ENCODE measurements around the gene RBMS2. TPM values are rescaled to one million over a fixed set of nuclear protein-coding genes. Genes with fewer than 3 reads are reported as not detected.

RBMS2 gene
- total RNA-seq, 1 experiment from 2014 or later, result 40.8 TPM

DNA sequence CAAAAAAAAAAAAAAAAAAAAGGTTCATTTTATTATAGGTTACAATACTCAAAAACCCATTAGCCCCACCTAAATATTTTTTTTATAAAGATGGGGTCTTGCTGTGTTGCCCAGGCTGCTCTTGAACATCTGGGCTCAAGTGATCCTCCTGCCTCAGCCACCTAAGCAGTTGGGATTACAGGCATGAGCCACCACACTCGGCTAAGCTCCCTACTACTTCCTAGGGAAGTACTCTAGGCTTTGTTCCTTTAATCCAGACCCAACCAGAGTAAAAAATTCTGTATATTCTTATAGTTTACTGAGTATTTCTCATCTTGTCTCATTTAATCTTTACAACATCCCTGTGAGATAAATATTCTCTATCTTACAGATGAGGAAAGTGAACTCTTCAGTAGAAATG lies 50.7 kb downstream of the RBMS2 start (continued):
- TF ChIP-seq, protein P1, sequence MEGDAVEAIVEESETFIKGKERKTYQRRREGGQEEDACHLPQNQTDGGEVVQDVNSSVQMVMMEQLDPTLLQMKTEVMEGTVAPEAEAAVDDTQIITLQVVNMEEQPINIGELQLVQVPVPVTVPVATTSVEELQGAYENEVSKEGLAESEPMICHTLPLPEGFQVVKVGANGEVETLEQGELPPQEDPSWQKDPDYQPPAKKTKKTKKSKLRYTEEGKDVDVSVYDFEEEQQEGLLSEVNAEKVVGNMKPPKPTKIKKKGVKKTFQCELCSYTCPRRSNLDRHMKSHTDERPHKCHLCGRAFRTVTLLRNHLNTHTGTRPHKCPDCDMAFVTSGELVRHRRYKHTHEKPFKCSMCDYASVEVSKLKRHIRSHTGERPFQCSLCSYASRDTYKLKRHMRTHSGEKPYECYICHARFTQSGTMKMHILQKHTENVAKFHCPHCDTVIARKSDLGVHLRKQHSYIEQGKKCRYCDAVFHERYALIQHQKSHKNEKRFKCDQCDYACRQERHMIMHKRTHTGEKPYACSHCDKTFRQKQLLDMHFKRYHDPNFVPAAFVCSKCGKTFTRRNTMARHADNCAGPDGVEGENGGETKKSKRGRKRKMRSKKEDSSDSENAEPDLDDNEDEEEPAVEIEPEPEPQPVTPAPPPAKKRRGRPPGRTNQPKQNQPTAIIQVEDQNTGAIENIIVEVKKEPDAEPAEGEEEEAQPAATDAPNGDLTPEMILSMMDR (IDR thresholded peaks at IDR 0.05 in 2 of 3, conservative IDR thresholded peaks at IDR 0.05 in 1 of 3; ENCODE audit: borderline replicate concordance in 1 of 3, insufficient read depth in 1 of 3, low read depth in 2 of 3, low read length in 2 of 3), result no peak
- no peak for TF ChIP-seq RAD21 (IDR thresholded peaks at IDR 0.05; ENCODE audit: low read depth)
- no peak for TF ChIP-seq TCF7L2 (IDR thresholded peaks at IDR 0.05; ENCODE audit: borderline replicate concordance, extremely low read depth, insufficient read depth, insufficient read length)
- TF ChIP-seq, protein P2, sequence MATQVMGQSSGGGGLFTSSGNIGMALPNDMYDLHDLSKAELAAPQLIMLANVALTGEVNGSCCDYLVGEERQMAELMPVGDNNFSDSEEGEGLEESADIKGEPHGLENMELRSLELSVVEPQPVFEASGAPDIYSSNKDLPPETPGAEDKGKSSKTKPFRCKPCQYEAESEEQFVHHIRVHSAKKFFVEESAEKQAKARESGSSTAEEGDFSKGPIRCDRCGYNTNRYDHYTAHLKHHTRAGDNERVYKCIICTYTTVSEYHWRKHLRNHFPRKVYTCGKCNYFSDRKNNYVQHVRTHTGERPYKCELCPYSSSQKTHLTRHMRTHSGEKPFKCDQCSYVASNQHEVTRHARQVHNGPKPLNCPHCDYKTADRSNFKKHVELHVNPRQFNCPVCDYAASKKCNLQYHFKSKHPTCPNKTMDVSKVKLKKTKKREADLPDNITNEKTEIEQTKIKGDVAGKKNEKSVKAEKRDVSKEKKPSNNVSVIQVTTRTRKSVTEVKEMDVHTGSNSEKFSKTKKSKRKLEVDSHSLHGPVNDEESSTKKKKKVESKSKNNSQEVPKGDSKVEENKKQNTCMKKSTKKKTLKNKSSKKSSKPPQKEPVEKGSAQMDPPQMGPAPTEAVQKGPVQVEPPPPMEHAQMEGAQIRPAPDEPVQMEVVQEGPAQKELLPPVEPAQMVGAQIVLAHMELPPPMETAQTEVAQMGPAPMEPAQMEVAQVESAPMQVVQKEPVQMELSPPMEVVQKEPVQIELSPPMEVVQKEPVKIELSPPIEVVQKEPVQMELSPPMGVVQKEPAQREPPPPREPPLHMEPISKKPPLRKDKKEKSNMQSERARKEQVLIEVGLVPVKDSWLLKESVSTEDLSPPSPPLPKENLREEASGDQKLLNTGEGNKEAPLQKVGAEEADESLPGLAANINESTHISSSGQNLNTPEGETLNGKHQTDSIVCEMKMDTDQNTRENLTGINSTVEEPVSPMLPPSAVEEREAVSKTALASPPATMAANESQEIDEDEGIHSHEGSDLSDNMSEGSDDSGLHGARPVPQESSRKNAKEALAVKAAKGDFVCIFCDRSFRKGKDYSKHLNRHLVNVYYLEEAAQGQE (IDR thresholded peaks at IDR 0.05; ENCODE audit: low read depth), result no peak

- no peaks in the 10 kb centered on the region for H4K20me1 ChIP-seq (ENCODE audit: insufficient read depth)
- POLR2A ChIA-PET, result no interaction called here
- H2AFZ ChIP-seq (ENCODE audit: low read depth, low read length, poor library complexity, severe bottlenecking), result no peak overlapping the region
- H3K9me2 ChIP-seq (ENCODE audit: insufficient read depth), result no peaks in the 10 kb centered on the region
- ATAC-seq (no peak), DNase-seq (ENCODE audit: low read depth, low spot score) (no peak)
- RAD21 ChIA-PET (ENCODE audit: low non-redundant PET in 1 of 2, low total read pairs in 2 of 2, uncharacterized antibody in 2 of 2, unreplicated experiment in 2 of 2), result no interaction called here
- no peaks in the 10 kb centered on the region for H3K9me3 ChIP-seq (ENCODE audit: control insufficient read depth in 1 of 2, insufficient read depth in 1 of 2, low read depth in 1 of 2, low read length in 2 of 2)
- no peak overlapping the region for H3K27ac ChIP-seq (ENCODE audit: low read depth, low read length)
- no TSS peak for BruUV-seq (replicated peaks)
- intact Hi-C loops (cut with micrococcal nuclease), result loop anchor here (5.0 kb wide), 1 partner anchor 382 kb away; no protein-coding TSS in a partner anchor
- H3K9ac ChIP-seq (ENCODE audit: low read length), result no peak overlapping the region
- 0 out of 4 replicates have a peak, but pooled peaks cover 3 to 15% of the 10 kb centered on the region in 2 experiments for H3K36me3 ChIP-seq (ENCODE audit: control insufficient read depth in 1 of 2, insufficient read depth in 2 of 2, low read length in 2 of 2)
- H3K4me2 ChIP-seq (ENCODE audit: low read length), result no peak overlapping the region
- H3K27me3 ChIP-seq (ENCODE audit: insufficient read depth, low read length), result no peaks in the 10 kb centered on the region
- peaks cover 0 to 3% of the 10 kb centered on the region in 2 experiments; a peak in 1 of 4 replicates for H3K4me1 ChIP-seq (ENCODE audit: control insufficient read depth in 1 of 2, insufficient read depth in 2 of 2, low read length in 2 of 2)
- CTCF ChIA-PET, result interaction anchor here (0.9 to 1.6 kb wide), 2 partner anchors 61 to 68 kb away, joined by 3 to 23 read pairs; no protein-coding TSS in a partner anchor
- H3K4me3 ChIP-seq (replicated peaks in 1 of 2; ENCODE audit: low read depth in 1 of 2, low read length in 2 of 2), result no peak overlapping the region
- H3K79me2 ChIP-seq (ENCODE audit: insufficient read depth, low read length), result no peaks in the 10 kb centered on the region
- TF ChIP-seq, protein P1 (IDR thresholded peaks at IDR 0.05 in 2 of 3, conservative IDR thresholded peaks at IDR 0.05 in 1 of 3; ENCODE audit: borderline replicate concordance in 1 of 3, insufficient read depth in 1 of 3, low read depth in 2 of 3, low read length in 2 of 3), result no peak
- TF ChIP-seq ZBTB33 (IDR thresholded peaks at IDR 0.05; ENCODE audit: extremely low read depth, insufficient replicate concordance, low read length) (no peak), RAD21 (IDR thresholded peaks at IDR 0.05; ENCODE audit: low read depth) (no peak), POLR2AphosphoS5 (IDR thresholded peaks at IDR 0.05; ENCODE audit: low read depth, low read length) (no peak), JUND (IDR thresholded peaks at IDR 0.05) (no peak)
- TF ChIP-seq, protein P2 (IDR thresholded peaks at IDR 0.05; ENCODE audit: low read depth), result no peak
Measured at GRCh38 chr12:56574210-56574609, 52.6 kb downstream of the RBMS2 start.
